Measurements from ENCODE around the gene GRIK5. TPM values are rescaled to one million over a fixed set of nuclear protein-coding genes. Genes with fewer than 3 reads are reported as not detected.
"Not testable (repeated sequence)": the region's sequence is repeated elsewhere in the genome, so short reads cannot be mapped to it uniquely, and the experiment has no call there.

The GRIK5 gene
- total and polyA plus RNA-seq, 2 of the 8 experiments (the other 6 are each of a cell fraction or from before 2014, with no cell fraction given), result 17.8 to 42.9 TPM

GRCh38 chr19:42012747-42013146 is 57.3 kb downstream of the GRIK5 start:
- not testable (repeated sequence) for H2BK5ac ChIP-seq (ENCODE audit: low read depth, low read length); H2BK15ac ChIP-seq (ENCODE audit: low read length); H2BK120ac ChIP-seq (replicated peaks; ENCODE audit: low read depth, low read length); H3K4ac ChIP-seq (replicated peaks; ENCODE audit: insufficient read length, low read depth, low read length); H3K36me3 ChIP-seq (ENCODE audit: control insufficient read depth in 2 of 4, insufficient read depth in 4 of 4, low read length in 3 of 4); H3K9me3 ChIP-seq (ENCODE audit: insufficient read depth in 2 of 2, low read depth in 1 of 2, low read length in 1 of 2); H2AK5ac ChIP-seq (ENCODE audit: low read depth, low read length); H4K8ac ChIP-seq (ENCODE audit: extremely low read depth, insufficient read depth, low read length); H2BK12ac ChIP-seq (ENCODE audit: low read depth, low read length); H4K91ac ChIP-seq (replicated peaks; ENCODE audit: insufficient read length, low read length); H3K4me2 ChIP-seq (ENCODE audit: insufficient read depth in 1 of 2, low read depth in 2 of 2, low read length in 2 of 2); H3K23me2 ChIP-seq (ENCODE audit: low read depth, low read length); H3K4me3 ChIP-seq (ENCODE audit: extremely low read depth in 1 of 4, insufficient read depth in 2 of 4, low read depth in 3 of 4, low read length in 4 of 4); DNase-seq (ENCODE audit: low read depth in 1 of 2, low spot score in 2 of 2); H2BK20ac ChIP-seq (ENCODE audit: low read length); H3K56ac ChIP-seq (replicated peaks; ENCODE audit: insufficient read length, low read depth, low read length); H3K27me3 ChIP-seq (replicated peaks in 1 of 4; ENCODE audit: control insufficient read depth in 3 of 4, extremely low read depth in 1 of 4, insufficient read depth in 3 of 4, low read length in 3 of 4); H3K4me1 ChIP-seq (replicated peaks in 1 of 4; ENCODE audit: control insufficient read depth in 3 of 4, insufficient read depth in 4 of 4, low read length in 3 of 4); H4K20me1 ChIP-seq (replicated peaks in 1 of 2; ENCODE audit: control insufficient read depth in 1 of 2, insufficient read depth in 2 of 2, low read length in 2 of 2); H3K18ac ChIP-seq (ENCODE audit: extremely low read depth, low read length); H2AFZ ChIP-seq (ENCODE audit: low read length); H3K9ac ChIP-seq (replicated peaks in 1 of 4; ENCODE audit: extremely low read depth in 1 of 4, low read depth in 3 of 4, low read length in 3 of 4); H3K14ac ChIP-seq (ENCODE audit: insufficient read length); H3K79me1 ChIP-seq (ENCODE audit: low read depth, low read length); H4K5ac ChIP-seq (ENCODE audit: insufficient read length, low read depth, low read length); H3K79me2 ChIP-seq (ENCODE audit: control insufficient read depth in 1 of 2, insufficient read depth in 2 of 2, low read length in 2 of 2); FAIRE-seq; H3K23ac ChIP-seq (ENCODE audit: insufficient read length); H3K27ac ChIP-seq (ENCODE audit: low read depth, low read length)
- 95% methylated on average over 3 of the region's 3 CpGs; no CpG with 5 or more reads in 1 of the 2 experiments for WGBS, 2 experiments (ENCODE audit: extremely low coverage in 1 of 2, insufficient coverage in 1 of 2, insufficient read length in 1 of 2, insufficient replicate concordance in 2 of 2, low coverage in 1 of 2, low lambda C conversion rate in 2 of 2, missing lambda C conversion rate in 1 of 2)
- ChIA-PET CTCF (ENCODE audit: partially characterized antibody) (interaction anchor here (0.8 to 3.7 kb wide), 7 partner anchors 11 to 79 kb away, joined by 3 to 20 read pairs (median 3); no protein-coding TSS in a partner anchor), POLR2A (ENCODE audit: partially characterized antibody) (interaction anchor here (0.9 to 1.2 kb wide), 2 partner anchors 12 to 221 kb away, joined by 3 read pairs; no protein-coding TSS in a partner anchor)
